ENCODE results near the gene ENTPD8. TPM values are rescaled to one million over a fixed set of nuclear protein-coding genes. Genes with fewer than 3 reads are reported as not detected.

The ENTPD8 gene
- total RNA-seq, 3 donors from 2014 or later: 2.0 to 3.2 TPM; not detected in 1

DNA sequence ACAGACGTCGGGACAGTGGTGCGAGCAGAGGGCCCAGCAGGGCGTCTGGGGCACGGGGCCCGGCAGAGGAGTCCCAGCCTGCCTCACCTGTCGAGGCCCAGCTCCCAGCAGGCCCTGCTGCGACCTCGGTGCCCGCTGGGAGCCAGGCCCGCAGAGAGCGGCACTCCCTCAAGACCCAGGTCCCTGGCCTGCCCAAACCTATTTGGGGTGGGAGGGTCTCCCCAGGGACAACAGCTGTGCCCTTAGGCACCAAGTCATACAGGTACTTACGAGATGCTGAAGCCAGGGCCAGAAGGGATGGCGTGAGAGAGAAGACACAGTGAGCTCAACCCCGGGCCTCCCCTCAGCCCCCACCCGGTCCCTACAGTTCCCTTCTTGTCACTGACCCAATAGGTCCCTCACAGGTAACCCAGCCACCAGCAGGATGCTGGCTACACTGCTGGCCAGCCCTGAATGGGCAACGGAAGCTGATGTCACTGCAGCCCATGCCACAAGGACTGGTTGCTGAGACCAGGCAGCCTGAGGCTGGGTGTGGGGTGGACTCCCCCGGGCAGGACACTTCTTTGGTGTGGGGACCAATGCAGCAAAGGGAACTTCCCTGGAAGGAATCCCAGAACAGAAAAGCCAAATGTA, 14.3 kb upstream of the ENTPD8 start:
- no peak overlapping the region for H3K4me3 ChIP-seq
- no peak for DNase-seq (ENCODE audit: low spot score in 2 of 2)
- no peaks in the 10 kb centered on the region for H3K9me3 ChIP-seq
- no peaks in the 10 kb centered on the region for H3K27me3 ChIP-seq
- H3K27ac ChIP-seq: no peak overlapping the region
- H3K36me3 ChIP-seq: no peaks in the 10 kb centered on the region
- intact Hi-C loops (cut with DNase I; ENCODE audit: low total_unique reads): no loop called here
- TF ChIP-seq POLR2A (IDR thresholded peaks at IDR 0.05) (no peak), POLR2AphosphoS5 (IDR thresholded peaks at IDR 0.05) (no peak)
- TF ChIP-seq, protein P1, sequence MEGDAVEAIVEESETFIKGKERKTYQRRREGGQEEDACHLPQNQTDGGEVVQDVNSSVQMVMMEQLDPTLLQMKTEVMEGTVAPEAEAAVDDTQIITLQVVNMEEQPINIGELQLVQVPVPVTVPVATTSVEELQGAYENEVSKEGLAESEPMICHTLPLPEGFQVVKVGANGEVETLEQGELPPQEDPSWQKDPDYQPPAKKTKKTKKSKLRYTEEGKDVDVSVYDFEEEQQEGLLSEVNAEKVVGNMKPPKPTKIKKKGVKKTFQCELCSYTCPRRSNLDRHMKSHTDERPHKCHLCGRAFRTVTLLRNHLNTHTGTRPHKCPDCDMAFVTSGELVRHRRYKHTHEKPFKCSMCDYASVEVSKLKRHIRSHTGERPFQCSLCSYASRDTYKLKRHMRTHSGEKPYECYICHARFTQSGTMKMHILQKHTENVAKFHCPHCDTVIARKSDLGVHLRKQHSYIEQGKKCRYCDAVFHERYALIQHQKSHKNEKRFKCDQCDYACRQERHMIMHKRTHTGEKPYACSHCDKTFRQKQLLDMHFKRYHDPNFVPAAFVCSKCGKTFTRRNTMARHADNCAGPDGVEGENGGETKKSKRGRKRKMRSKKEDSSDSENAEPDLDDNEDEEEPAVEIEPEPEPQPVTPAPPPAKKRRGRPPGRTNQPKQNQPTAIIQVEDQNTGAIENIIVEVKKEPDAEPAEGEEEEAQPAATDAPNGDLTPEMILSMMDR (IDR thresholded peaks at IDR 0.05): no peak
- H3K4me1 ChIP-seq: no peaks in the 10 kb centered on the region

DNA sequence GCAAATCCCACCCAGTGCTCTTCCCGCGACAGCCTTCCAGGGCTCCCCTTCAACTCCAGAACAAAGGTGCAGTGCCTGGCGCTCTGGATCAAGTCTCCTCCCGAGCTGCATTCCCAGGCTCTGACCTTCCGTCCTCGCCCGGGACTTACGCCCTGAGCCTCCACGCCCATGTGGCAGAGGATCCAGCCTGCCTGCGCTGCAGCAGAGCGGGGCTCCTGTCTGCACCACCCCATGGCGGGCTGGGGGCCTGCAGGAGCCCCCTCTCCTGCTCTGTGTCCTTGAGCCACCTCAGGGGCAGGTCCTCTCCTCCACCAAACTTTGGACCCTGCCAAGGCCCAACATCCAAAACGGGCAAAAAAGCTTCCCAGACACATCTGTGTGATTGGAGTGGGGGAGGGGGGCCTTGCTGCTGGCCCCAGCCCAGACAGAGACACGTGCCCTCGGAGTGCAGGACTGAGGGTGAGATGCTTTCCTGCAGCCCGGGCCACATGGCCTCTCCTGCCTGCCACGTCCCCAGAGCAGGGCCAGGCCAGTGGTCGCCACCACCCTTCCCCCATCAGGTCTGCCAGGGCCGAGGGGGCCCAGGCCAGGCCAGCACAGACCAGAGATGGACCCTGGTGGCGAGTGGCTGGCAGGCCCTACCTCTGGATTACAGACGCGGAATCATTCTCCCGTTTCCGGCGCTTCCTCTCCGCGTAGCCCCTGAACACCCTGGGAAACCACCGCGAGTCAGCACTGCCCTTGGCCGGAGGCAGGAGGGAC, 13.6 kb upstream of the ENTPD8 start:
- Histone ChIP-seq H3K36me3 (no peaks in the 10 kb centered on the region), H3K4me1 (no peaks in the 10 kb centered on the region), H3K9me3 (no peaks in the 10 kb centered on the region), H3K27ac (peak overlapping the region; percentile 77 to 84), H3K27me3 (no peaks in the 10 kb centered on the region), H3K4me3 (peak overlapping the region; percentile 43 to 58 (median 54))
- TF ChIP-seq, protein P1 (IDR thresholded peaks at IDR 0.05): no peak
- TF ChIP-seq POLR2A (IDR thresholded peaks at IDR 0.05) (no peak), POLR2AphosphoS5 (IDR thresholded peaks at IDR 0.05) (no peak)
- DNase-seq (ENCODE audit: low spot score in 2 of 2): no peak
- intact Hi-C loops (cut with DNase I; ENCODE audit: low total_unique reads): no loop called here

DNA sequence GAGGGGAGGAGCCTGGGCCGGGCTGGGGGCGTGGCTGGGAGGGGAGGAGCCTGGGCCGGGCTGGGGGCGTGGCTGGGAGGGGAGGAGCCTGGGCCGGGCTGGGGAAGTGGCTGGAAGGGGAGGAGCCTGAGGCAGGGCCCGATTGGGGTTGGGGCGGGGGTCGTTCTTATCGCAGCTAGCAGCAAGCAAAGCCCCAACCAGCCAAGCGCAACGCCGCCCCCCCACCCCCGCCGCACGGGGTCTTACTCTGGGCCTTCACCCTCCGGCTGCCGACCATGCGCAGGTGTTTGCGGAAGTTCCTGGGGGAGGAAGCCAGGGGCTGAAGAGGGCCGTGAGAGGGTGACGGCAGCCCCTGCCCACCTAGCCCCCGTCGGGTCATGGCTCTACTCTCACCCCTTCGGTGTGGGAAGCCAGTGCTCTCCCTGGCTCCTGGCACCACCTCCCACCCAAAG, 13.0 kb upstream of the ENTPD8 start:
- intact Hi-C loops (cut with DNase I; ENCODE audit: low total_unique reads): no loop called here
- no peaks in the 10 kb centered on the region for H3K4me1 ChIP-seq
- no peaks in the 10 kb centered on the region for H3K27me3 ChIP-seq
- H3K27ac ChIP-seq: peak overlapping the region; percentile 77 to 84
- no peaks in the 10 kb centered on the region for H3K9me3 ChIP-seq
- DNase-seq (ENCODE audit: low spot score in 2 of 2): peak in 1 of 2 donors; percentile 56
- peak overlapping the region; percentile 43 to 58 (median 54) for H3K4me3 ChIP-seq
- TF ChIP-seq, protein P1 (IDR thresholded peaks at IDR 0.05): no peak
- TF ChIP-seq POLR2AphosphoS5 (IDR thresholded peaks at IDR 0.05) (no peak), POLR2A (IDR thresholded peaks at IDR 0.05) (no peak)
- H3K36me3 ChIP-seq: no peaks in the 10 kb centered on the region

DNA sequence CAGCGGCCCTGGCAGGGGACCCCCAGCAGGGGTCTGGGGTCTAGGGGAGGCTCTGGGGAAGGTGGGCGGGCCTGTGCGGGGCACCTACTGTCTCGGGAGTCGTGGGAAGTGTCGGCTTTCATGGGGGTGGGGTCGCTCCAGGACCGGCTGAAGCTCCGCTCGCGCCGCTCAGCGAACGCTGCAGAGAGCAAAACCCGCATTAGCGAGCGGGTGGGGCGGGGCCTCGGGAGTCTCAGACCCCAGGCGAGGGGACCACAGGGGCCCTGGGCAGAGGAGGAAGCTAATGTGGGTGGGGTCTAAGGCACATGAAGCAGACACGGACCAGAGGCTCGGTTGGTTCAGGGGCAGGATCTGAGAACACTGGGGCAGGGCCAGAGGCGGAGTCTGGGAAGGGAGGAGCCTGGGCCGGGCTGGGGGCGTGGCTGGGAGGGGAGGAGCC, 12.5 kb upstream of the ENTPD8 start:
- Histone ChIP-seq H3K9me3 (no peaks in the 10 kb centered on the region), H3K27ac (no peak overlapping the region), H3K36me3 (no peaks in the 10 kb centered on the region), H3K4me3 (peak overlapping the region; percentile 24 to 58 (median 49)), H3K27me3 (no peaks in the 10 kb centered on the region), H3K4me1 (no peaks in the 10 kb centered on the region)
- peak in 1 of 2 donors; percentile 67 for DNase-seq (ENCODE audit: low spot score in 2 of 2)
- no peak for TF ChIP-seq POLR2AphosphoS5 (IDR thresholded peaks at IDR 0.05)
- intact Hi-C loops (cut with DNase I; ENCODE audit: low total_unique reads): no loop called here

DNA sequence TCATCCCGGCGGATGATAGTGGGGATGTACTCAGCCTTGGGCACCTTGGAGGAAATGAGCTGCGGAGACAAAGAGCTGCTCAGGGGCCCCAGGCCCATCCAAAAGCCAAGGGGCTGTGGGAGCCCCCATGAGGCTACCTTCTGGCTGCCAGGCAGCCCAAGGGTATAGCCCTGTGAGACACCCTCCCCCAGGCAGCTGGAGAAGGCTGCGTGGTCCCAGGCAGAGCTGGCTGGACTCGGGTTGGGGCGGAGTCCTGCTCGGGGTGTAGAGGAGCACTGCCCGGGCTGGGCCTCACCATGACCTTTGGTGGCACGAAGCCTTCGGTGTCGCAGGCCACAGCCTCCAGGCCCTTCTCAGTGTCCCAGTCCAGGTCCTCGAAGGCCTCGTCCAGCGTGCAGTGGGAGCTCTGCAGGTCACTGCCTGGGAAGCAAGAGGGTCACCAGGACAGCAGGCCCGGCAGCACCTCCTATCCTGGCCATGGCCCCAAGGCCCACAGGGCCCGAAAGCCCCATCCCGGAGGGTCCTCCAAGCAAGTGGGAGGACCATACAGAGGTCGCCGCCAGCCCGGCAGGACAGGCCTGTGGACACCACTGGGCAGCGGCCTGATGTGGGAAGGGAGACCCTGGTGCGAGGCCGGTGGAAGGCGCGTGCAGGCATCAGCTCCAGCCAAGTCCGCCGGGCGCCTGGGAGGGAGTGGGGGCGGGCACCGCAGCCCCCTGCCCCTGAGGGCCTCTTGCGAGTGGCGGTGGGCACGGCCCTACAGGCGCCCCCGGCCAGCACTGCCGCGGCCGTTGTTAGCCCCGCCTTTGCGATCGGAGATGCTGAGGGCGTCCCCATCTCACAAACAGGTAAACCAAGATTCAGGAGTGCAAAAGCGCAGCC, 11.8 kb upstream of the ENTPD8 start:
- intact Hi-C loops (cut with DNase I; ENCODE audit: low total_unique reads): no loop called here
- H3K36me3 ChIP-seq: no peaks in the 10 kb centered on the region
- TF ChIP-seq POLR2A (IDR thresholded peaks at IDR 0.05): no peak
- no peak for TF ChIP-seq POLR2AphosphoS5 (IDR thresholded peaks at IDR 0.05)
- TF ChIP-seq, protein P1 (IDR thresholded peaks at IDR 0.05): no peak
- no peaks in the 10 kb centered on the region for H3K4me1 ChIP-seq
- H3K27me3 ChIP-seq: no peaks in the 10 kb centered on the region
- DNase-seq (ENCODE audit: low spot score in 2 of 2): no peak
- H3K27ac ChIP-seq: no peak overlapping the region
- H3K9me3 ChIP-seq: no peaks in the 10 kb centered on the region
- H3K4me3 ChIP-seq: peak overlapping the region; percentile 24 to 58 (median 49)

Measured in breast epithelium (tissue), 4 donors.